GM12872 (cell line): ENCODE measurements around the gene ANKRD11.

Experiments used
- TF ChIP-seq, protein P1 (sequence below): IDR thresholded peaks from 3 replicates; pipeline ENCODE4 v1.5.1; 2011; ENCODE audit warnings: low read depth, mild to moderate bottlenecking, low read length, moderate library complexity; ENCODE audit not compliant: insufficient read depth

Gene ANKRD11

DNA sequence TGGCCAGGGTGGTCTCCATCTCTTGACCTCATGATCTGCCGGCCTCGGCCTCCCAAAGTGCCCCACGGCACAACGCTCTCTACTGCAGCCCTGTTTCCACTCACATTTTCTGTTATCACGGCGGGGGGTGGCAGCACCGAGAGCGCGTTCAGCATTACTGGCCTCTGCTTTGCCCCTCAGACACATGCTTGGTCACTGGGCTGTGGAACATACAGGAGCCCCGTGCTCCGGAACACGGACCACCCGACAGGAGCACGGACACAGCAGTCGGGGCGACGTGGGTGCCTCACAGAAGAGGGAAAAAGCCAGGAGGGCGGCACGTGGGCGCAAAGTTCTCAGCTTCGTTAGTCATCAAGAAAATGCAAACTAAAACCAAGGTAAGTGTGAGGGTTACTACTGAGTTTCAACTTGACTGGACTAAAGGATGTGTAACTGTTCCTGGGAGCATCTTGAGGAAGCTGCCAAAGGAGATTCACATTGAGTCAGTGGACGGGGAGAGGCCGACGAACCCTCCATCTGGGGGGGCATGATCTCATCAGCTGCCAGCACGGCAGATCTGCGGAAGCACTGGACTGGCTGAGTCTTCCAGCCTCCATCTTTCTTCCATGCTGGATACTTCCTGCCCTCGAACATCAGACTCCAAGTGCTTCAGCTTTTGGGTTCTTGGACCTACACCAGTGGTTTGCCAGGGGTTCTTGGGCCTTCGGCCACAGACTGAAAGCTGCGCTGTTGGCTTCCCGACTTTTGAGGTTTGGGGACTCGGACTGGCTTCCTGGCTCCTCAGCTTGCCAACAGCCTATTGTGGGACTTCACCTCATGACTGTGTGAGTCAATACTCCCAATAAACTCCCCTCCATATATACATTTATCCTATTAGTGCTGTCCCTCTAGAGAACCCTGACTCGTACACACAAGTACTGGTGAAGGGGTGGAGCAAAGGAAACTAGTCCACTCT is 166.0 kb downstream of the ANKRD11 start:
- TF ChIP-seq, protein P1, sequence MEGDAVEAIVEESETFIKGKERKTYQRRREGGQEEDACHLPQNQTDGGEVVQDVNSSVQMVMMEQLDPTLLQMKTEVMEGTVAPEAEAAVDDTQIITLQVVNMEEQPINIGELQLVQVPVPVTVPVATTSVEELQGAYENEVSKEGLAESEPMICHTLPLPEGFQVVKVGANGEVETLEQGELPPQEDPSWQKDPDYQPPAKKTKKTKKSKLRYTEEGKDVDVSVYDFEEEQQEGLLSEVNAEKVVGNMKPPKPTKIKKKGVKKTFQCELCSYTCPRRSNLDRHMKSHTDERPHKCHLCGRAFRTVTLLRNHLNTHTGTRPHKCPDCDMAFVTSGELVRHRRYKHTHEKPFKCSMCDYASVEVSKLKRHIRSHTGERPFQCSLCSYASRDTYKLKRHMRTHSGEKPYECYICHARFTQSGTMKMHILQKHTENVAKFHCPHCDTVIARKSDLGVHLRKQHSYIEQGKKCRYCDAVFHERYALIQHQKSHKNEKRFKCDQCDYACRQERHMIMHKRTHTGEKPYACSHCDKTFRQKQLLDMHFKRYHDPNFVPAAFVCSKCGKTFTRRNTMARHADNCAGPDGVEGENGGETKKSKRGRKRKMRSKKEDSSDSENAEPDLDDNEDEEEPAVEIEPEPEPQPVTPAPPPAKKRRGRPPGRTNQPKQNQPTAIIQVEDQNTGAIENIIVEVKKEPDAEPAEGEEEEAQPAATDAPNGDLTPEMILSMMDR: no peak

GRCh38 chr16:89323120-89323960 is 167.0 kb downstream of the ANKRD11 start:
- TF ChIP-seq, protein P1: no peak

DNA sequence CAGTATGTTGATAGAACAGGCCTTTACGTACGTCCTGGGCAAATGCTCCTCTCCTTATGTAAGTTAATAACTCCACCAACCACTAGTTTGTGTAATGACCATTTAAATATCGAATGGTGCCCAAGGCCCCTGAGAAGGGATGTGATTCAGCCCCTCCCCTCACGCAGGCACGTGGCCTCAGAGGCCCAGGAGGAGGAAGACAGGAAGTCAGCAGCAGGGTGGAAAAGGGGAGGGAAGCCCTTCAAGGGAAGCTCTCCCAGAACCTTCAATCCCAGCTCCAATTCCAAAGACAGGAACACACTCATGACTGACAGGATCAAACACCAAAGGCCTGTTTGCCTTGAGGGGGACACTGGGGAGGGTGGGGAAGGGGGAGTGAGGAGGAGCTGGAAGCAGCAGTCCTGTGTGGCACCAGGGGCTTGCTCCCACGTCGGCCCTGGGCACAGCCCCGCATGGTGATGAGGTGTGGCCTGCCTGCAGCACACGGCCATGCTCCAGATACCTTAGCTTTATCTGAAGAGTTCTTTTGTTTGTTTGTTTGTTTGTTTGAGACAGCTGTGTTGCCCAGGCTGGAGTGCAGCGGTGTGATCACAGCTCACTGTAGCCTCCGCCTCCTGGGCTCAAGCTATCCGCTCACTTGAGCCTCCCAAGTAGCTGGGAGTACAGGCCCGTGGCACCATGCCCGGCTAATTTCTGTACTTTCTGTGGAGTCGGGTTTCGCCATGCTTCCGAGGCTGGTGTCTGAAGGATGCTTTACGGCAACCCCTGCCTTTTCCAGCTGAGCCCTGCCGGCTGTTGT is 167.8 kb downstream of the ANKRD11 start:
- TF ChIP-seq, protein P1: no peak

- TF ChIP-seq, protein P1: no peak
These were observed 169.4 kb downstream of the ANKRD11 start for GRCh38 chr16:89320782-89321501.

GRCh38 chr16:89319886-89320781 is 170.2 kb downstream of the ANKRD11 start:
- TF ChIP-seq, protein P1: no peak

DNA sequence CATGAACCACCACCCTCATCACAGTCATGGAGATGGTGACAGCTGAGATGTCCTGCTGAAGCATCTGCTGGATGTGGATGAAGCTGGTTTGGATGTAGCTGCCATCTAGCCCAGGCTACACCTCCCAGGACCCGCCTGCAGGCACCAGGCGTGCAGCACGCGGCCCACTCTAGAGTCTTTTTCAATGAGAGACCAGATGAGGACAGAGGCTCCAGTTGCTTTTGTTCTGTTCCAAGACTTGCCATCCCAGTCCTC is 170.8 kb downstream of the ANKRD11 start:
- TF ChIP-seq, protein P1: no peak
